ENCODE data around the gene GTPBP3.
A peak's percentile ranks its signal among the peaks of the same experiment; 100 is the strongest.
"Not testable (repeated sequence)": the region's sequence is repeated elsewhere in the genome, so short reads cannot be mapped to it uniquely, and the experiment has no call there.

The GTPBP3 gene, protein sequence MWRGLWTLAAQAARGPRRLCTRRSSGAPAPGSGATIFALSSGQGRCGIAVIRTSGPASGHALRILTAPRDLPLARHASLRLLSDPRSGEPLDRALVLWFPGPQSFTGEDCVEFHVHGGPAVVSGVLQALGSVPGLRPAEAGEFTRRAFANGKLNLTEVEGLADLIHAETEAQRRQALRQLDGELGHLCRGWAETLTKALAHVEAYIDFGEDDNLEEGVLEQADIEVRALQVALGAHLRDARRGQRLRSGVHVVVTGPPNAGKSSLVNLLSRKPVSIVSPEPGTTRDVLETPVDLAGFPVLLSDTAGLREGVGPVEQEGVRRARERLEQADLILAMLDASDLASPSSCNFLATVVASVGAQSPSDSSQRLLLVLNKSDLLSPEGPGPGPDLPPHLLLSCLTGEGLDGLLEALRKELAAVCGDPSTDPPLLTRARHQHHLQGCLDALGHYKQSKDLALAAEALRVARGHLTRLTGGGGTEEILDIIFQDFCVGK

DNA sequence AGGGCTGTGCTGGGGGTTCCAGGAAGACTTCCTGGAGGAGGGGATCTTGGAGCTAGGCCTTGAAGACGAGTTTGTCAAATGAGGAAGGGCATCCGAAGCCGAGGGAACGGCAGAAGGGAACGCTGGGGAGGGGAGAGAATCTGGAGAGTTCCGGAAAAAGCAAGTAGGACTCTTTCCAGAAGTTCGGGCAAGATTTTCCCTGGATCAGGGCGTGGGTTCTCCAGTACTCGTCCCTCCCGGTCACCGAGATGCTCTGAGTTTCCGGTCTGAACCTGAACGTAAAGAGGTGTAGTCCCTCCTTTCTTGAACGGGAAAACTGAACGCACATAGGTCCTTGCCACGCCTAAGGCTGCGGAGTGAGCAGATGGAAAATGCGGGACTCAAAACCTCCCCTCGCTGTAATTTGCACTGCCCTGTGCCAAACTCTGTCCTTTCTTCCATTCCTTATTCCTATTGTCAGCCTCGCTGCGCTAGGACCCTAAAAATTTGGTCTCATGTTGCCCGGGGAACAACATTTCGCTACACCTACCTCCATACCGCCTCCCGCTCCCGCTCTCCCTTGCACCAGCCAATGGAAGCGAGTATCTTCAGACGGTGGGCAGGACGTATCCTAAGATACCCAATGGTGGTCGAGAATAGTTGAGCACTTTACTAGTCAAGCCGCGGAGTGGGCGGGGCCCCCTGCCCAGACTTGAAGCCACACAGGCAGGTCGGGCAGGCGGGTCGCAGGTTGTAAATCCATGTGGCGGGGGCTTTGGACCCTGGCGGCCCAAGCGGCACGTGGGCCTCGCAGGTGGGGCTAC lies at the start of gene GTPBP3:
TSS of gene GTPBP3 (plus strand) at position 682 of the 803 bp plus-strand sequence. CDS start at position 741, 59 bp downstream.
- DNase-seq (ENCODE audit: low read depth, low spot score): peak; percentile 97
- H3K36me3 ChIP-seq (ENCODE audit: insufficient read depth, low read length): peaks cover 5% of the 10 kb centered on the region
- peak within 1 kb of the TSS; percentile 94 for H3K4me3 ChIP-seq
- H3K27ac ChIP-seq: peak within 1 kb of the TSS; percentile 89
- TF ChIP-seq EZH2 (IDR thresholded peaks at IDR 0.05) (no peak), POLR2AphosphoS5 (IDR thresholded peaks at IDR 0.05; ENCODE audit: borderline replicate concordance, low read depth, low read length) (peak; percentile 91)
- no peaks in the 10 kb centered on the region for H3K9me3 ChIP-seq (ENCODE audit: low read depth, low read length)
- peak within 1 kb of the TSS; percentile 82 for H3K9ac ChIP-seq (ENCODE audit: insufficient read length)

DNA sequence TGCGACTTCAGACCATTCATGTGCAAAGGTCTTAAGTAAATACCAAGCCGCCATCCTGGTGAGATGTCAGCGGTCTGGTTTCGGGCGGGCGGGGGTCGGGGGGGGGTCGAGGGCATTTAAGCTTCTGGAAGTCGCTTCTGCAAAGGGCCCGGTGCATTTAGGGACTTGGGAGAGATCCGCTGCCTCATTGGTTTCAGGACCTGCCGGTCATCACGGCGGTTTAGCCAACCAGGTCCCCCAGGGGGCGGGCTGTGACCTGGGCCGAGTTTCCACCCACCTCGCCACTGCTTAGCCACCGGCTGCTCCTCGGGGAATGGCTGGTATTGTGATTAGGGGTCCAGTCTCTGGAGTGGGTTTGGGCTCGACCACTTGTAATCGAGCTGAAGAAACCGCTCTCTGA lies 47.9 kb upstream of the GTPBP3 start:
- no peak for DNase-seq (ENCODE audit: low read depth, low spot score)
- H3K36me3 ChIP-seq (ENCODE audit: insufficient read depth, low read length): no peaks in the 10 kb centered on the region; the same call in 1 of the 2 replicates
- H3K9ac ChIP-seq (ENCODE audit: insufficient read length): no peak overlapping the region
- H3K27ac ChIP-seq: no peak overlapping the region
- no peak overlapping the region for H3K4me3 ChIP-seq
- no peaks in the 10 kb centered on the region for H3K9me3 ChIP-seq (ENCODE audit: low read depth, low read length)
- TF ChIP-seq EZH2 (IDR thresholded peaks at IDR 0.05): no peak
- TF ChIP-seq POLR2AphosphoS5 (IDR thresholded peaks at IDR 0.05; ENCODE audit: borderline replicate concordance, low read depth, low read length): no peak
- TF ChIP-seq FOXP2 (optimal IDR thresholded peaks at IDR 0.05; ENCODE audit: control extremely low read depth, extremely low read length, insufficient read depth): no peak

DNA sequence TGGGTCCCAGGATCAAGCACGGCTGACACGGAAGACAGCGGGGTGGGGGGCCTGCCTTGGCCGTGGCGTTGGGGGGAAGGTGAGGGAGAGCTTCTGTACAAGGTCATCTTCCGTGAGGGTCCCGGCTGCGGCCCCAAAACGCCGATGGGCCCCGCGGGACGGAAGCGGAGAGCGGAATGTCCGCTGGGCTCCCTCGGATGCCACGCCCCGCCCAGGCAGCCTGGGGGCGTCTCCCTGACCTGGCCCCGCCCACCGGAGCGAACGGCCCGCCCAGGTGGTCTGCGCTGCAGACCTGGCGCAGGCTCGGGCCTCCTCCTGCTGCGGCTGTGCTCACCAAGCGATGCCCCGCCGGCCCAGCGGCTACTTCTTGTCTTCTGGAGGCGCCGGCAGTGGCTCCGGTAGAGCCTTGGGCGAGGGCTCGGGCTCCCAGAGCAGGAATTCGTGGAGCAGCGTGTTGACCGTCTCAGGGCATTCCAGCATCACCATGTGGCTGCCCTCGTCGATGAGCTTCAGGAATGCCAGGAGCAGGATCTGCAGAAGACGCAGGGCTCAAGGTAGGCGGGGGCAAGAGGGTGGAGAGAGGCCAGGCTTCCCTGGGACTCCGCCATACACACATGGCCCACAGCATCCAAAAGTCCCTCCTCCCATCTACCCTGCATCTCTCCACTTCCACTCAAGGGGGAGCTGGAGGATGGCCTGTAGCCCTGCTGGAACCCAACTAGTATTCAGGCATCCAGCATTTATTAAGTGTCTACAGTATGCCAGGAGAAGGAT lies 44.9 kb upstream of the GTPBP3 start:
- peak; percentile 69 for TF ChIP-seq POLR2AphosphoS5 (IDR thresholded peaks at IDR 0.05; ENCODE audit: borderline replicate concordance, low read depth, low read length)
- TF ChIP-seq FOXP2 (optimal IDR thresholded peaks at IDR 0.05; ENCODE audit: control extremely low read depth, extremely low read length, insufficient read depth): no peak
- Histone ChIP-seq H3K27ac (no peak overlapping the region), H3K4me3 (peak overlapping the region; percentile 91), H3K9me3 (ENCODE audit: low read depth, low read length) (no peaks in the 10 kb centered on the region), H3K9ac (ENCODE audit: insufficient read length) (peak overlapping the region; percentile 59), H3K36me3 (ENCODE audit: insufficient read depth, low read length) (no peaks in the 10 kb centered on the region; the same call in 1 of the 2 replicates)
- DNase-seq (ENCODE audit: low read depth, low spot score): no peak

DNA sequence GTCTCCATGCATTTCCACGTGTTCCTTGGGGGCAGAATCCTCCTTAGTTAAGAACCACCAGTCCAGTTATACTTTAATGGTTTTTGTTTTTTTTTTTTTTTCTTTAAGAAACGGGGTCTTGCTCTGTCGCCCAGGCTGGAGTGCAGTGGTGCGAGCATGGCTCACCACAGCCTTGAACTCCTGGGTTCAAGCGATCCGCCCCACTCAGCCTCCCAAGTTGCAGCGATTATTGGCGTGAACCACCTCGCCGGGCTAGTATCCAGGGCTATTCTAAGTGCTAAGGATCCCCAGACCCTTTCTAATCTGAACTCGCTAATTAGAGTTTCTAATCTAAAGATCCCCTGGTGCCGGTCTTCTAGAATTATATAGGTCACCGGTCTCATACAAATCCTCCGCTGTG lies 43.7 kb upstream of the GTPBP3 start:
- Histone ChIP-seq H3K9me3 (ENCODE audit: low read depth, low read length) (0 out of 2 replicates have a peak, but pooled peaks cover 4% of the 10 kb centered on the region), H3K4me3 (no peak overlapping the region), H3K36me3 (ENCODE audit: insufficient read depth, low read length) (peaks cover 6% of the 10 kb centered on the region), H3K9ac (ENCODE audit: insufficient read length) (no peak overlapping the region), H3K27ac (no peak overlapping the region)
- TF ChIP-seq EZH2 (IDR thresholded peaks at IDR 0.05) (no peak), POLR2AphosphoS5 (IDR thresholded peaks at IDR 0.05; ENCODE audit: borderline replicate concordance, low read depth, low read length) (no peak), FOXP2 (optimal IDR thresholded peaks at IDR 0.05; ENCODE audit: control extremely low read depth, extremely low read length, insufficient read depth) (no peak)
- DNase-seq (ENCODE audit: low read depth, low spot score): no peak

DNA sequence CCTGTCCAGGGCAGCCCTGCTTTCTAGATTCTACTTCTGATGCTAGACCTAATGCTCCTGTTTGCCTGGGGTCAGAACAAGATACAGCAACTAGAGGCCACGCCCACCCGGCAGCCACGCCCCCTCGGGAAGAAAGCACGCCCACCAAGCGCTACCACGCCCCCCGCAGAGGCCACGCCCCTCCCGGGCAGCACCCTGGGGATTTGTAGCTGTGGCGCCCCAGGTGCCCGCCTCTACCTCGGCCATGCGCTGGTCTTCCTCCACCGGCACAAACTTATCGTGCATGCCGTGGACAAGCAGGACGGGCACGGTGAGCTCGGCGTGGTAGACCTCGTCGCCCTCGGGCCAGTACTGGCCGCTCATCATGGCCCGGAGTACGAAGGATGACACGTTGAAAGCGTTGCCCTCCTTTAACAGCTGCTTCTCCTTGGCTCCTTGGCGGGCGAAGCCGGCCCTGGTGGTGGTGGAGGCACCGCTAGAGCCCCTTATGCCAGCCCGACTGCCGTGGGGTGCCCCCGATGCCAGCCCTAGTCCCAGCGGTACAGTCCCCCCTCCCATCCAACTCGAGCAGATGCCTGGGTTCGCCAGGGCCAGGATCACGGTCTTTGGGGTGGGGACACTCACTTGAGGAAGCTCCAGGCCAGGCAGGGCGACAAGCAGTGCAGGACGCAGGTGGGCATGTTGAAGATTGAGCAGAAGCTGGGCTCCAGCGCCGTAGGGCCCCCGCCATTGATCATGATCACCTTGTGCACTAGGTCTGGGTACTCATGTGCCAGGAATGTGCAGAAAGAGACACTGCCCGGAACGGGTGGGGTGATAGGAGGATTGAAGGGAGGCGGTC lies 43.1 kb upstream of the GTPBP3 start:
- Histone ChIP-seq H3K36me3 (ENCODE audit: insufficient read depth, low read length) (peaks cover 11% of the 10 kb centered on the region), H3K9ac (ENCODE audit: insufficient read length) (no peak overlapping the region), H3K4me3 (no peak overlapping the region), H3K9me3 (ENCODE audit: low read depth, low read length) (0 out of 2 replicates have a peak, but pooled peaks cover 4% of the 10 kb centered on the region), H3K27ac (no peak overlapping the region)
- no peak for DNase-seq (ENCODE audit: low read depth, low spot score)
- no peak for TF ChIP-seq FOXP2 (optimal IDR thresholded peaks at IDR 0.05; ENCODE audit: control extremely low read depth, extremely low read length, insufficient read depth)
- no peak for TF ChIP-seq POLR2AphosphoS5 (IDR thresholded peaks at IDR 0.05; ENCODE audit: borderline replicate concordance, low read depth, low read length)
- TF ChIP-seq EZH2 (IDR thresholded peaks at IDR 0.05): no peak

DNA sequence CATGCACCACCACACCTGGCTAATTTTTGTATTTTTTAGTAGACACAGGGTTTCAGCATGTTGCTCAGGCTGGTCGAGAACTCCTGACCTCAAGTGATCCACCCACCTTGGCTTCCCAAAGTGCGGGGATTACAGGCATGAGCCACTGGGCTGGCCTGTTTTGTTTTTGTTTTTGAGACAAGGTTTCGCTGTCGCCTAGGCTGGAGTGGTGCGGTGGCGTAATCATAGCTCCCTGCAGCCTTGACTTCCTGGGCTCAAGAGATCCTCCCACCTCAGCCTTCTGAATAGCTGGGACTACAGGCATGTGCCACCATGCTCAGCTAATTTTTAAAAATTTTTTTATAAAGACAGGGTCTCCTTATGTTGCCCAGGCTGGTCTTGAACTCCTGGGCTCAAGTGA lies 41.8 kb upstream of the GTPBP3 start:
- not testable (repeated sequence) for H3K4me3 ChIP-seq; DNase-seq (ENCODE audit: low read depth, low spot score); H3K27ac ChIP-seq; H3K9ac ChIP-seq (ENCODE audit: insufficient read length); H3K9me3 ChIP-seq (ENCODE audit: low read depth, low read length)
- peaks cover 11% of the 10 kb centered on the region for H3K36me3 ChIP-seq (ENCODE audit: insufficient read depth, low read length)

DNA sequence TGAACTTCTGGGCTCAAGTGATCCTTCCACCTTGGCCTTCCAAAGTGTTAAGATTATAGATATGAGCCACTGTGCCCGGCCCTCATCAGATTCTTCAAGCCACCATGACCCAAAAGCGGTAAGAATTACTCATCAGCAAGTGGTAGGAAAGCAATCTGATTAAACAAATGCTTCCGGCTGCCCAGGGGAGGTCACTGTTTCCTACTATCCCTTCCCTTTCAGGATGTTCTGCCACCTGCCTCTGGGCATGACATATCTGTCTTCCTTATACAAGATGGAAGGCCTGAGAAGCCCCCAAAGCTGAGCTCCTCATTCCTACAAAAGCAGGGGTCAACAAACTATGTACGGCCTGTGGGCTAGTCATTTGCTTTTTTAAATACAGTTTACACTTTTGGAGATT lies 41.1 kb upstream of the GTPBP3 start:
- no peak overlapping the region for H3K9ac ChIP-seq (ENCODE audit: insufficient read length)
- no peak overlapping the region for H3K4me3 ChIP-seq
- 0 out of 2 replicates have a peak, but pooled peaks cover 4% of the 10 kb centered on the region for H3K9me3 ChIP-seq (ENCODE audit: low read depth, low read length)
- H3K27ac ChIP-seq: no peak overlapping the region
- H3K36me3 ChIP-seq (ENCODE audit: insufficient read depth, low read length): peaks cover 11% of the 10 kb centered on the region
- no peak for TF ChIP-seq POLR2AphosphoS5 (IDR thresholded peaks at IDR 0.05; ENCODE audit: borderline replicate concordance, low read depth, low read length)
- TF ChIP-seq EZH2 (IDR thresholded peaks at IDR 0.05): no peak
- no peak for TF ChIP-seq FOXP2 (optimal IDR thresholded peaks at IDR 0.05; ENCODE audit: control extremely low read depth, extremely low read length, insufficient read depth)
- DNase-seq (ENCODE audit: low read depth, low spot score): no peak
